K562 (cell line): ENCODE data around the gene C1R. TPM values are rescaled to one million over a fixed set of nuclear protein-coding genes. Genes with fewer than 3 reads are reported as not detected.

Experiments used
- ARID2 ChIP-seq: fragments of 450-650 bp; IDR thresholded peaks from 2 replicates; pipeline ENCODE4 v1.6.1; 2017; ENCODE audit warnings: antibody characterized with exemption, mild to moderate bottlenecking
- BCL6 ChIP-seq: fragments of 250-450 bp; sonication (Bioruptor Pico); IDR thresholded peaks from 2 replicates; pipeline ENCODE4 v1.4.0; 2020
- CBX3 ChIP-seq, 2 experiments: IDR thresholded peaks; 1 replicate in 1 of 2; 2 replicates in 1 of 2; pipeline ENCODE4 v1.6.1; 2012; ENCODE audit warnings: inconsistent platforms in 2 of 2, low read length in 2 of 2, borderline replicate concordance in 1 of 2, control low read depth in 1 of 2
- E2F6 ChIP-seq, 2 experiments: IDR thresholded peaks; 2 replicates each; pipeline ENCODE4 v1.6.1; 2011; ENCODE audit warnings: borderline replicate concordance in 1 of 2, control low read depth in 1 of 2, low read depth in 1 of 2, low read length in 1 of 2, mild to moderate bottlenecking in 1 of 2, mixed read lengths in 1 of 2, moderate library complexity in 1 of 2; ENCODE audit not compliant: insufficient read depth in 1 of 2, insufficient read length in 1 of 2, poor library complexity in 1 of 2, severe bottlenecking in 1 of 2; ENCODE audit errors: extremely low read depth in 1 of 2
- FOXM1 ChIP-seq, 2 experiments: fragments of 450-650 bp in 1 of 2; sonication (generic) in 1 of 2; formaldehyde crosslinking in 1 of 2; IDR thresholded peaks; 2 replicates each; pipeline versions ENCODE4 v1.6.1 to v1.9.0; 2017 to 2022; ENCODE audit warnings: low read depth in 2 of 2, mild to moderate bottlenecking in 2 of 2, missing genetic modification reagents in 1 of 2, moderate library complexity in 1 of 2
- HES1 ChIP-seq: fragments of 450-650 bp; IDR thresholded peaks from 2 replicates; pipeline ENCODE4 v1.6.1; 2016; ENCODE audit warnings: low read depth, mild to moderate bottlenecking, moderate library complexity
- PURB ChIP-seq: sonication (generic); formaldehyde crosslinking; IDR thresholded peaks from 2 replicates; pipeline ENCODE4 v1.9.0; 2021; ENCODE audit warnings: low read depth, mild to moderate bottlenecking, missing genetic modification reagents
- RREB1 ChIP-seq: fragments of 250-450 bp; sonication (Bioruptor Pico); IDR thresholded peaks from 2 replicates; pipeline ENCODE4 v1.4.0; 2020
- SPI1 ChIP-seq: IDR thresholded peaks from 2 replicates; pipeline ENCODE4 v1.6.1; 2011; ENCODE audit warnings: low read depth, low read length, control low read depth, borderline replicate concordance
- ZBTB8A ChIP-seq: fragments of 450-650 bp; IDR thresholded peaks from 2 replicates; pipeline ENCODE4 v1.6.1; 2018; ENCODE audit warnings: mild to moderate bottlenecking, moderate library complexity; ENCODE audit not compliant: partially characterized antibody
- ZNF668 ChIP-seq: fragments of 250-450 bp; sonication (Bioruptor Pico); IDR thresholded peaks from 2 replicates; pipeline ENCODE4 v1.8.0; 2022; ENCODE audit warnings: mild to moderate bottlenecking, inconsistent platforms
- polyA plus RNA-seq, 8 experiments: library from polyadenylated mRNA; depleted of rRNA in 4 of 8; stranded (reverse) in 5 of 8; unstranded in 3 of 8; fragments of >200 nt; fragmentation: Nextera tagmentation in 2 of 8; fragmentation: Illumina TruSeq in 1 of 8; extraction: Ambion mirVana in 2 of 8; extraction: Trizol in 1 of 8; gene quantifications; 2 replicates each; pipeline versions ENCODE4 v1.2.1 to v1.2.3, GENCODE V29; 2011 to 2014; ENCODE audit warnings: inconsistent platforms in 1 of 8, missing spikeins in 1 of 8
- total RNA-seq, 7 experiments: library from RNA; depleted of rRNA in 6 of 7; stranded (reverse); fragments of >200 nt in 6 of 7; fragmentation: Illumina TruSeq in 2 of 7; extraction: Trizol in 2 of 7; gene quantifications; 2 replicates each; pipeline versions ENCODE4 v1.2.1 to v1.2.3, GENCODE V29; 2011 to 2021; ENCODE audit warnings: low replicate concordance in 1 of 7
- TF ChIP-seq, protein P1 (sequence below): sonication (generic); formaldehyde crosslinking; IDR thresholded peaks from 2 replicates; pipeline ENCODE4 v1.9.0; 2022; ENCODE audit warnings: mild to moderate bottlenecking, missing genetic modification reagents
- TF ChIP-seq, protein P2 (sequence below), 3 experiments: IDR thresholded peaks in 2 of 3; conservative IDR thresholded peaks in 1 of 3; 2 replicates each; pipeline ENCODE4 v1.5.1; 2011 to 2012; ENCODE audit warnings: low read length in 3 of 3, mild to moderate bottlenecking in 3 of 3, control low read depth in 2 of 3, improper control_type of control experiment in 1 of 3, inconsistent platforms in 1 of 3, low read depth in 1 of 3, mixed read lengths in 1 of 3, moderate library complexity in 1 of 3; ENCODE audit not compliant: insufficient read depth in 2 of 3
- TF ChIP-seq, protein P3 (sequence below): fragments of 250-450 bp; sonication (Bioruptor Pico); IDR thresholded peaks from 2 replicates; pipeline ENCODE4 v1.9.0; 2021; ENCODE audit warnings: mild to moderate bottlenecking

C1R gene
- total and polyA plus RNA-seq, 9 of the 15 experiments (the other 6 are each of a cell fraction or from before 2014, with no cell fraction given): 0.07 to 1.0 (median 0.33) TPM; not detected in 1

- TF ChIP-seq RREB1 (CRISPR knock-in tag) (no peak), ARID2 (no peak), PURB (CRISPR knock-in tag) (no peak), BCL6 (CRISPR knock-in tag) (no peak), ZNF668 (CRISPR knock-in tag) (no peak), FOXM1 (IDR thresholded peaks at IDR 0.05; ENCODE audit: low read depth) (no peak), FOXM1 (CRISPR knock-in tag; IDR thresholded peaks at IDR 0.05; ENCODE audit: low read depth) (no peak), HES1 (no peak), CBX3 (IDR thresholded peaks at IDR 0.05; ENCODE audit: borderline replicate concordance in 1 of 2, low read length in 2 of 2) (no peak), E2F6 (IDR thresholded peaks at IDR 0.05; ENCODE audit: borderline replicate concordance in 1 of 2, extremely low read depth in 1 of 2, insufficient read depth in 1 of 2, insufficient read length in 1 of 2, low read depth in 1 of 2, low read length in 1 of 2, poor library complexity in 1 of 2, severe bottlenecking in 1 of 2) (no peak), SPI1 (no peak), ZBTB8A (no peak)
- TF ChIP-seq, protein P1, sequence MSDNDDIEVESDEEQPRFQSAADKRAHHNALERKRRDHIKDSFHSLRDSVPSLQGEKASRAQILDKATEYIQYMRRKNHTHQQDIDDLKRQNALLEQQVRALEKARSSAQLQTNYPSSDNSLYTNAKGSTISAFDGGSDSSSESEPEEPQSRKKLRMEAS (CRISPR knock-in tag): no peak
- TF ChIP-seq, protein P2, sequence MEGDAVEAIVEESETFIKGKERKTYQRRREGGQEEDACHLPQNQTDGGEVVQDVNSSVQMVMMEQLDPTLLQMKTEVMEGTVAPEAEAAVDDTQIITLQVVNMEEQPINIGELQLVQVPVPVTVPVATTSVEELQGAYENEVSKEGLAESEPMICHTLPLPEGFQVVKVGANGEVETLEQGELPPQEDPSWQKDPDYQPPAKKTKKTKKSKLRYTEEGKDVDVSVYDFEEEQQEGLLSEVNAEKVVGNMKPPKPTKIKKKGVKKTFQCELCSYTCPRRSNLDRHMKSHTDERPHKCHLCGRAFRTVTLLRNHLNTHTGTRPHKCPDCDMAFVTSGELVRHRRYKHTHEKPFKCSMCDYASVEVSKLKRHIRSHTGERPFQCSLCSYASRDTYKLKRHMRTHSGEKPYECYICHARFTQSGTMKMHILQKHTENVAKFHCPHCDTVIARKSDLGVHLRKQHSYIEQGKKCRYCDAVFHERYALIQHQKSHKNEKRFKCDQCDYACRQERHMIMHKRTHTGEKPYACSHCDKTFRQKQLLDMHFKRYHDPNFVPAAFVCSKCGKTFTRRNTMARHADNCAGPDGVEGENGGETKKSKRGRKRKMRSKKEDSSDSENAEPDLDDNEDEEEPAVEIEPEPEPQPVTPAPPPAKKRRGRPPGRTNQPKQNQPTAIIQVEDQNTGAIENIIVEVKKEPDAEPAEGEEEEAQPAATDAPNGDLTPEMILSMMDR (IDR thresholded peaks at IDR 0.05 in 2 of 3, conservative IDR thresholded peaks at IDR 0.05 in 1 of 3; ENCODE audit: insufficient read depth in 2 of 3, low read depth in 1 of 3, low read length in 3 of 3): no peak
- TF ChIP-seq, protein P3, sequence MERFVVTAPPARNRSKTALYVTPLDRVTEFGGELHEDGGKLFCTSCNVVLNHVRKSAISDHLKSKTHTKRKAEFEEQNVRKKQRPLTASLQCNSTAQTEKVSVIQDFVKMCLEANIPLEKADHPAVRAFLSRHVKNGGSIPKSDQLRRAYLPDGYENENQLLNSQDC (CRISPR knock-in tag): no peak
Measured at GRCh38 chr12:7134396-7135166, 42.3 kb upstream of the C1R start (continued).
